Tibial nerve (tissue), 4 donors: Measurements from ENCODE around the gene AGPS.

ENCODE experiments used
- EP300 ChIP-seq, 2 donors: sonication (generic); formaldehyde crosslinking; IDR thresholded peaks; one replicate each; pipeline ENCODE4 v1.6.1; 2017; ENCODE audit warnings: antibody characterized with exemption in 2 of 2, mild to moderate bottlenecking in 1 of 2
- POLR2A ChIP-seq, 2 donors: fragments of 450-650 bp; IDR thresholded peaks; one replicate each; pipeline ENCODE4 v1.6.1; 2017; ENCODE audit warnings: antibody characterized with exemption in 2 of 2, mild to moderate bottlenecking in 2 of 2, moderate library complexity in 2 of 2
- TF ChIP-seq, protein P1 (sequence below), 5 experiments: fragments of 200-600 bp in 3 of 5; fragments of 450-650 bp in 2 of 5; sonication (generic) in 3 of 5; IDR thresholded peaks; one replicate each; pipeline ENCODE4 v1.5.1; 2016 to 2019; ENCODE audit warnings: antibody characterized with exemption in 5 of 5, mild to moderate bottlenecking in 3 of 5, moderate library complexity in 2 of 5

- TF ChIP-seq EP300 (IDR thresholded peaks at IDR 0.05) (no peak), POLR2A (IDR thresholded peaks at IDR 0.05) (no peak)
- TF ChIP-seq, protein P1, sequence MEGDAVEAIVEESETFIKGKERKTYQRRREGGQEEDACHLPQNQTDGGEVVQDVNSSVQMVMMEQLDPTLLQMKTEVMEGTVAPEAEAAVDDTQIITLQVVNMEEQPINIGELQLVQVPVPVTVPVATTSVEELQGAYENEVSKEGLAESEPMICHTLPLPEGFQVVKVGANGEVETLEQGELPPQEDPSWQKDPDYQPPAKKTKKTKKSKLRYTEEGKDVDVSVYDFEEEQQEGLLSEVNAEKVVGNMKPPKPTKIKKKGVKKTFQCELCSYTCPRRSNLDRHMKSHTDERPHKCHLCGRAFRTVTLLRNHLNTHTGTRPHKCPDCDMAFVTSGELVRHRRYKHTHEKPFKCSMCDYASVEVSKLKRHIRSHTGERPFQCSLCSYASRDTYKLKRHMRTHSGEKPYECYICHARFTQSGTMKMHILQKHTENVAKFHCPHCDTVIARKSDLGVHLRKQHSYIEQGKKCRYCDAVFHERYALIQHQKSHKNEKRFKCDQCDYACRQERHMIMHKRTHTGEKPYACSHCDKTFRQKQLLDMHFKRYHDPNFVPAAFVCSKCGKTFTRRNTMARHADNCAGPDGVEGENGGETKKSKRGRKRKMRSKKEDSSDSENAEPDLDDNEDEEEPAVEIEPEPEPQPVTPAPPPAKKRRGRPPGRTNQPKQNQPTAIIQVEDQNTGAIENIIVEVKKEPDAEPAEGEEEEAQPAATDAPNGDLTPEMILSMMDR (IDR thresholded peaks at IDR 0.05), result no peak
Observed at GRCh38 chr2:177537213-177537612, 144.6 kb downstream of the AGPS start.
